HFFc6 (cell line): ENCODE results near the gene TPBGL. TPM values are rescaled to one million over a fixed set of nuclear protein-coding genes. Genes with fewer than 3 reads are reported as not detected.

Experiments used
- DNase-seq: peaks from one replicate; pipeline ENCODE4 v3.0.0-alpha.2; 2018
- H3K27ac Mint-ChIP-seq: 2 replicates; pipeline ENCODE4 v1.8.0; 2020; ENCODE audit warnings: mild to moderate bottlenecking, mixed read lengths
- H3K27me3 Mint-ChIP-seq: 2 replicates; pipeline ENCODE4 v1.8.0; 2021; ENCODE audit warnings: mild to moderate bottlenecking, moderate library complexity, mixed read lengths; ENCODE audit not compliant: insufficient read depth
- H3K36me3 Mint-ChIP-seq: 2 replicates; pipeline ENCODE4 v1.8.0; 2021; ENCODE audit warnings: low read depth, mixed read lengths
- H3K4me1 Mint-ChIP-seq: 2 replicates; pipeline ENCODE4 v1.8.0; 2020; ENCODE audit warnings: low read depth, mixed read lengths
- H3K4me3 Mint-ChIP-seq: 2 replicates; pipeline ENCODE4 v1.8.0; 2020; ENCODE audit warnings: mild to moderate bottlenecking, moderate library complexity, mixed read lengths
- H3K9me3 Mint-ChIP-seq: 2 replicates; pipeline ENCODE4 v1.8.0; 2020; ENCODE audit warnings: mild to moderate bottlenecking, mixed read lengths
- CTCF ChIP-seq: fragments of 200-600 bp; sonication (generic); IDR thresholded peaks from 2 replicates; pipeline ENCODE4 v1.5.0; 2021; ENCODE audit warnings: antibody characterized with exemption, mild to moderate bottlenecking
- total RNA-seq, 6 experiments: library from RNA; stranded (reverse); fragmentation: NEBNext Ultra II Directional; extraction: Animal tissue kit (Norgen Biotek cat#: 25700); gene quantifications; 2 replicates in 1 of 6; 3 replicates in 5 of 6; pipeline ENCODE4 v1.2.3, GENCODE V29; 2021

Gene TPBGL
- total RNA-seq, 6 experiments from 2014 or later: not detected

GRCh38 chr11:75238595-75239440 lies 1.8 kb upstream of the TPBGL start:
- H3K4me3 Mint-ChIP-seq: no peak overlapping the region
- H3K4me1 Mint-ChIP-seq: no peaks in the 10 kb centered on the region
- no peak for TF ChIP-seq CTCF
- no peaks in the 10 kb centered on the region for H3K36me3 Mint-ChIP-seq
- no peak overlapping the region for H3K27ac Mint-ChIP-seq
- H3K27me3 Mint-ChIP-seq: peaks cover 38% of the 10 kb centered on the region
- H3K9me3 Mint-ChIP-seq: no peaks in the 10 kb centered on the region
- no peak for DNase-seq

GRCh38 chr11:75239531-75240290 lies 863 bp upstream of the TPBGL start:
- no peak overlapping the region for H3K4me3 Mint-ChIP-seq
- no peaks in the 10 kb centered on the region for H3K4me1 Mint-ChIP-seq
- TF ChIP-seq CTCF: no peak
- no peak overlapping the region for H3K27ac Mint-ChIP-seq
- no peaks in the 10 kb centered on the region for H3K9me3 Mint-ChIP-seq
- DNase-seq: no peak
- peaks cover 45% of the 10 kb centered on the region for H3K27me3 Mint-ChIP-seq
- H3K36me3 Mint-ChIP-seq: no peaks in the 10 kb centered on the region

GRCh38 chr11:75241036-75241905 lies 697 bp downstream of the TPBGL start:
- TF ChIP-seq CTCF: peak; percentile 87
- no peaks in the 10 kb centered on the region for H3K36me3 Mint-ChIP-seq
- no peaks in the 10 kb centered on the region for H3K4me1 Mint-ChIP-seq
- H3K27me3 Mint-ChIP-seq: peaks cover 54% of the 10 kb centered on the region
- peak overlapping the region; percentile 72 for H3K4me3 Mint-ChIP-seq
- H3K27ac Mint-ChIP-seq: no peak overlapping the region
- H3K9me3 Mint-ChIP-seq: no peaks in the 10 kb centered on the region
- peak; percentile 75 for DNase-seq

GRCh38 chr11:75241906-75242644 lies 1.5 kb downstream of the TPBGL start:
- Mint-ChIP-seq H3K27me3 (peaks cover 57% of the 10 kb centered on the region), H3K27ac (no peak overlapping the region), H3K4me3 (peak overlapping the region; percentile 72)

More at GRCh38 chr11:75241906-75242644, 1.5 kb downstream of the TPBGL start:
- no peaks in the 10 kb centered on the region for H3K9me3 Mint-ChIP-seq
- H3K4me1 Mint-ChIP-seq: no peaks in the 10 kb centered on the region
- no peaks in the 10 kb centered on the region for H3K36me3 Mint-ChIP-seq
- DNase-seq: no peak
- TF ChIP-seq CTCF: peak; percentile 36
